Gastroesophageal sphincter (tissue), 3 donors: ENCODE measurements around the gene SYNGAP1.

Experiments
- CTCF ChIP-seq, 4 experiments: fragments of 200-600 bp in 2 of 4; fragments of 450-650 bp in 2 of 4; sonication (generic) in 1 of 4; IDR thresholded peaks; one replicate each; pipeline ENCODE4 v1.5.1; 2017 to 2019; ENCODE audit warnings: antibody characterized with exemption in 4 of 4, mild to moderate bottlenecking in 2 of 4, moderate library complexity in 2 of 4
- EP300 ChIP-seq: sonication (generic); formaldehyde crosslinking; IDR thresholded peaks from one replicate; pipeline ENCODE4 v1.6.1; 2017; ENCODE audit warnings: antibody characterized with exemption, mild to moderate bottlenecking
- POLR2A ChIP-seq, 2 donors: fragments of 450-650 bp; IDR thresholded peaks; one replicate each; pipeline ENCODE4 v1.6.1; 2017; ENCODE audit warnings: antibody characterized with exemption in 2 of 2, mild to moderate bottlenecking in 2 of 2, moderate library complexity in 1 of 2
- POLR2AphosphoS5 ChIP-seq: sonication (generic); formaldehyde crosslinking; IDR thresholded peaks from one replicate; pipeline ENCODE4 v1.6.1; 2017; ENCODE audit warnings: antibody characterized with exemption

- TF ChIP-seq CTCF (IDR thresholded peaks at IDR 0.05), result no peak
- TF ChIP-seq POLR2A (IDR thresholded peaks at IDR 0.05), result no peak
- TF ChIP-seq EP300, result no peak
- TF ChIP-seq POLR2AphosphoS5, result no peak
Observed at GRCh38 chr6:33423777-33424176, 3.9 kb downstream of the SYNGAP1 start.
